Fibroblast of lung (primary cell): Measurements from ENCODE around the gene SLC29A4. TPM values are rescaled to one million over a fixed set of nuclear protein-coding genes. Genes with fewer than 3 reads are reported as not detected.
A peak's percentile ranks its signal among the peaks of the same experiment; 100 is the strongest.
"Not testable (repeated sequence)": the region's sequence is repeated elsewhere in the genome, so short reads cannot be mapped to it uniquely, and the experiment has no call there.

Experiments
- DNase-seq, 2 donors: peaks; one replicate each; pipeline versions ENCODE4 v3.0.0 to v3.0.0-alpha.2; 2010; ENCODE audit warnings: low read depth in 2 of 2
- H2AFZ ChIP-seq: 2 replicates; pipeline ENCODE4 v1.5.1; 2012; ENCODE audit warnings: low read length, control low read depth, inconsistent platforms
- H3K27ac ChIP-seq: 2 replicates; pipeline ENCODE4 v1.5.1; 2011; ENCODE audit warnings: low read length, control low read depth; ENCODE audit not compliant: insufficient read depth
- H3K27me3 ChIP-seq: 2 replicates; pipeline ENCODE4 v1.5.1; 2011; ENCODE audit warnings: mild to moderate bottlenecking, low read length; ENCODE audit not compliant: control insufficient read depth, insufficient read depth
- H3K36me3 ChIP-seq: 2 replicates; pipeline ENCODE4 v1.5.1; 2011; ENCODE audit warnings: low read length; ENCODE audit not compliant: control insufficient read depth, insufficient read depth
- H3K4me1 ChIP-seq: 2 replicates; pipeline ENCODE4 v1.5.1; 2011; ENCODE audit warnings: low read length; ENCODE audit not compliant: control insufficient read depth, insufficient read depth; ENCODE audit errors: extremely low read depth
- H3K4me2 ChIP-seq: 2 replicates; pipeline ENCODE4 v1.5.1; 2011; ENCODE audit warnings: low read length, control low read depth; ENCODE audit not compliant: insufficient read depth; ENCODE audit errors: extremely low read depth
- H3K4me3 ChIP-seq, 4 experiments: fragments of 200-600 bp in 1 of 4; sonication (generic) in 1 of 4; replicated peaks in 1 of 4; 2 replicates each; pipeline ENCODE4 v1.5.1; 2011 to 2016; ENCODE audit warnings: low read length in 4 of 4, low read depth in 3 of 4, mild to moderate bottlenecking in 3 of 4, control low read depth in 2 of 4, inconsistent platforms in 1 of 4, mixed read lengths in 1 of 4; ENCODE audit not compliant: insufficient read depth in 1 of 4; ENCODE audit errors: control extremely low read depth in 1 of 4
- H3K79me2 ChIP-seq: 2 replicates; pipeline ENCODE4 v1.5.1; 2012; ENCODE audit warnings: mild to moderate bottlenecking, low read length, inconsistent platforms; ENCODE audit not compliant: control insufficient read depth, insufficient read depth
- H3K9ac ChIP-seq: 2 replicates; pipeline ENCODE4 v1.5.1; 2011; ENCODE audit warnings: mild to moderate bottlenecking, low read length, control low read depth; ENCODE audit not compliant: insufficient read depth
- H3K9me3 ChIP-seq: 2 replicates; pipeline ENCODE4 v1.5.1; 2012; ENCODE audit warnings: low read depth, low read length; ENCODE audit not compliant: control insufficient read depth, insufficient read depth
- H4K20me1 ChIP-seq: 2 replicates; pipeline ENCODE4 v1.5.1; 2011; ENCODE audit warnings: low read length; ENCODE audit not compliant: control insufficient read depth, insufficient read depth; ENCODE audit errors: extremely low read depth
- CTCF ChIP-seq, 2 donors: IDR thresholded peaks in 1 of 2; conservative IDR thresholded peaks in 1 of 2; 1 replicate in 1 of 2; 2 replicates in 1 of 2; pipeline ENCODE4 v1.5.1; 2011 to 2012; ENCODE audit warnings: low read length in 2 of 2, control low read depth in 1 of 2, inconsistent platforms in 1 of 2, low read depth in 1 of 2, mild to moderate bottlenecking in 1 of 2
- EZH2 ChIP-seq: IDR thresholded peaks from 2 replicates; pipeline ENCODE4 v1.5.1; 2012; ENCODE audit warnings: low read length, control low read depth, mild to moderate bottlenecking; ENCODE audit errors: missing control alignments
- polyA plus RNA-seq, 2 donors: library from polyadenylated mRNA; depleted of rRNA in 1 of 2; stranded (reverse) in 1 of 2; unstranded in 1 of 2; fragments of >200 nt; gene quantifications; 2 replicates each; pipeline ENCODE4 v1.2.1, GENCODE V29; 2011 to 2012; ENCODE audit warnings: missing spikeins in 1 of 2
- total RNA-seq: library from RNA; depleted of rRNA; stranded (reverse); fragments of >200 nt; gene quantifications from 2 replicates; pipeline ENCODE4 v1.2.1, GENCODE V29; 2014

The SLC29A4 gene
- total and polyA plus RNA-seq, 2 donors (not counting 1 experiment from before 2014, with no cell fraction given): 1.0 to 5.1 TPM

- no peak overlapping the region for H3K4me3 ChIP-seq
- TF ChIP-seq EZH2 (no peak), CTCF (conservative IDR thresholded peaks at IDR 0.05 in 1 of 2, IDR thresholded peaks at IDR 0.05 in 1 of 2; ENCODE audit: low read depth in 1 of 2, low read length in 2 of 2) (no peak)
- no peak overlapping the region for H3K27ac ChIP-seq
- no peak overlapping the region for H3K4me2 ChIP-seq
- H3K36me3 ChIP-seq: no peaks in the 10 kb centered on the region
- peaks cover 3% of the 10 kb centered on the region for H3K27me3 ChIP-seq
- no peak overlapping the region for H3K9ac ChIP-seq
- no peak for DNase-seq
- H4K20me1 ChIP-seq: no peaks in the 10 kb centered on the region
- no peaks in the 10 kb centered on the region for H3K4me1 ChIP-seq
- H2AFZ ChIP-seq: no peak overlapping the region
- no peaks in the 10 kb centered on the region for H3K79me2 ChIP-seq
- H3K9me3 ChIP-seq: no peaks in the 10 kb centered on the region
These were observed 16.3 kb upstream of the SLC29A4 start for GRCh38 chr7:5266191-5267028.

- H4K20me1 ChIP-seq, H3K4me3 ChIP-seq, H3K27me3 ChIP-seq, H3K27ac ChIP-seq, H3K4me2 ChIP-seq, H3K9ac ChIP-seq, H3K9me3 ChIP-seq, H3K79me2 ChIP-seq, H3K36me3 ChIP-seq, H3K4me1 ChIP-seq, DNase-seq, H2AFZ ChIP-seq: not testable (repeated sequence)
These were observed 14.9 kb upstream of the SLC29A4 start for GRCh38 chr7:5267829-5268228.

DNA sequence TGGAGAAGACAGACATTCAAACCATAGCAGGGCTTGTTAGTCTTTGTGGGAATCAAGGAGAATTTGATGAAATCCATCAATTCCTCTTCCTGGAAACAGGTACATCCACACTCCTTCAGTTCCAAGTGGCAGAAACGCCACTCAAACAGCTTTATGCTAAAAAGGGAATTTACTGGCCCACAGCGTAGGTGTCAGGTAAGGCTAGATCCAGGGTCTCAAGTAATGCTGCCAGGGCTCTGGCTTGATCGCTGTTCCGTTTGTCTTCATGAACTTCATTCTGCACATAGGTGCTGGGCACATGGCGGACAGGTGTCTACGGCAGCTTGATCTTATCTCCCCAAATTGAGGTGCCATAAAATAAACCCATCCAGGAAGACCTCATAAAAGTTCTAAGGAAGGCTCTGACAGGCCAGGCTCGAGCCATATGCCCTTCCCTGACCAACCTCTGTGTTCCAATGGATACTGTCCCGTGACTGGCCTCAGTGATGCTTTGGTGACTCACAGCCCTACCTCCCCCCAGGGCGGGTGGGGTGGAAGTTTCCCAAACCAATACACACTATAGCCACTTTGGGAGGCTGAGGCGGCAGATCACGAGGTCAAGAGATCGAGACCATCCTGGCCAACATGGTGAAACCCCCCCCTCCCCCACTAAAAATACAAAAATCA, 12.6 kb upstream of the SLC29A4 start:
- not testable (repeated sequence) for H3K9me3 ChIP-seq, H3K36me3 ChIP-seq, H2AFZ ChIP-seq, H3K4me1 ChIP-seq, H3K4me3 ChIP-seq, H3K4me2 ChIP-seq, H4K20me1 ChIP-seq, H3K27me3 ChIP-seq, H3K9ac ChIP-seq, H3K79me2 ChIP-seq, H3K27ac ChIP-seq
- peak in 1 of 2 donors; percentile 6 for DNase-seq

- no peak overlapping the region for H3K4me2 ChIP-seq
- TF ChIP-seq EZH2 (no peak), CTCF (conservative IDR thresholded peaks at IDR 0.05 in 1 of 2, IDR thresholded peaks at IDR 0.05 in 1 of 2; ENCODE audit: low read depth in 1 of 2, low read length in 2 of 2) (no peak)
- no peak overlapping the region for H3K4me3 ChIP-seq
- no peaks in the 10 kb centered on the region for H4K20me1 ChIP-seq
- peaks cover 3% of the 10 kb centered on the region for H3K27me3 ChIP-seq
- DNase-seq: no peak
- no peak overlapping the region for H3K27ac ChIP-seq
- no peaks in the 10 kb centered on the region for H3K4me1 ChIP-seq
- H3K79me2 ChIP-seq: no peaks in the 10 kb centered on the region
- no peak overlapping the region for H3K9ac ChIP-seq
- no peaks in the 10 kb centered on the region for H3K9me3 ChIP-seq
- H3K36me3 ChIP-seq: no peaks in the 10 kb centered on the region
- H2AFZ ChIP-seq: no peak overlapping the region
These were observed 12.0 kb upstream of the SLC29A4 start for GRCh38 chr7:5270788-5271187.

DNA sequence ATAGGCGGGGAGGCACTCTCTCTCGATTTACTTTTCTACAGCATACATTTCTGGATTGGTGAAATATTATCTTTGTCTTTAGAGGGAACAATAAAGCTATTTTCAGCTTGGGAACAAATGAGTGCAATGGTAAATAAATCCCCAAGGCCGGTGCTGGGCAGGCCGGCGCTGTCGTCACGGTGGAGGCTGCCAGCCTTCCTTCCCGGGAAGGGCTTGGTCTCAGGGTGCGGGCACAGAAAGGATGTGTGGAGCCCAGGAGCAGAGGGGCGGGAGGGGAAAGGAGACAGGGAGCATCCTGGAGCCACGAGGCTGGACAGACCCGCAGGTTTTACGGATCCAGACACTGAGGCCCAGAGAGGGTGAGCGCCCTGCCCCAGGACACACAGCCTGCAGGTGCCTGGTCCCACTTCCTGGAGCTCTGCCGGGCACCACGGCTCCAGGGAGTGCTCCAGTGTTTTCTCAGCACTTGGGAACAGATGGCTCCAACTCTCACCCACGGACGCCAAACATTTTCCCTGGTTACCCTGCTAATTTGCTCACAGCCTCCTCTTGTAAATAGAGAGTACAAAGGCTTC, 8.8 kb upstream of the SLC29A4 start:
- not testable (repeated sequence) for H3K9ac ChIP-seq, H3K9me3 ChIP-seq, H3K27me3 ChIP-seq, H3K79me2 ChIP-seq, DNase-seq, H3K36me3 ChIP-seq, H3K4me3 ChIP-seq, H2AFZ ChIP-seq, H3K4me1 ChIP-seq, H3K4me2 ChIP-seq, H4K20me1 ChIP-seq, H3K27ac ChIP-seq
